ENCODE measurements around the gene SNRK. TPM values are rescaled to one million over a fixed set of nuclear protein-coding genes. Genes with fewer than 3 reads are reported as not detected.

The SNRK gene
- total and polyA plus RNA-seq, 2 of the 13 experiments (the other 11 are each of a cell fraction or from before 2014, with no cell fraction given) = 11.4 to 16.1 TPM

DNA sequence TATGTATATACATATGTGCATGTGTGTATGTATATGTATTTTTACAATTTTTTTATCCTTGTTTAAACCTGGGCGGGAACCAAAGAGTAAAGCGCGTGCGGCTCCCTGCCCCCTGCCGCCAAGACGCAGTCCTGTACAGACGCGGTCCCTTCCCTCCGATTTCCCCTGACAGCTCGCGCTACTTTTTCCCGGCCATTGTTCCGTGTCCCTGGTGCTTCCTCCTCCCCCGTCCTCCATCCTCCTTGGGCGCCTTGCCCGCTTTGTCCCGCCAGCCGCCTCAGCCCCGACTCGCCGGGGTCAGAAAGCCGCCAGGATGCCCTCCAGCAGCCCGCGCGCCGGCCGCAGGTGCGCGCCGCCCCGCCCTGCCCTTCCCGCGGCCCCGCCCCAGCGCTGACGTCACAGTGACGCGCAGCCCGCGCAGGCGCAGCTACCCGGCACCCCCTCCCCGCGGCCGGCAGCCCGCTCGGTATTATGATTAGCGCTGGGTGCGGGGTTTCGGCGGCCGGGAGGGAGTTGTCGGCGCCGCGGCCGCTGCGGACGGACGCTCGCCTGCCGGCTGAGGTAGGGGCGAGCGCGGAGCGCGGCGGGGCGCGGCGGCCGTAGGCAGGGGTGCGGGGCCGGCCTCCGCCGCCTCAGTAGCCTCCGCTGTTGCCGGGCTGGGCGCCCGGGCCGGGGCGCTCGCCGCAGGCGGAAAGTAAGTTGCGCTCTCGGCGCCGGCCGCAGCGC is at the start of gene SNRK (continued):
- TF ChIP-seq HOXA3 (CRISPR knock-in tag; IDR thresholded peaks at IDR 0.05) (0 out of 2 replicates have a peak, but pooled peaks have one; percentile 27), KDM5A (IDR thresholded peaks at IDR 0.05; ENCODE audit: borderline replicate concordance, low read length) (no peak; the same call in 1 of the 2 replicates), GTF3A (CRISPR knock-in tag; conservative IDR thresholded peaks at IDR 0.05) (no peak), GZF1 (CRISPR knock-in tag; IDR thresholded peaks at IDR 0.05) (no peak), ZNF331 (CRISPR knock-in tag; IDR thresholded peaks at IDR 0.05) (peak; percentile 24; the same call in 1 of the 2 replicates), RBFOX2 (IDR thresholded peaks at IDR 0.05; ENCODE audit: low read depth, low read length) (peak; percentile 88), SKI (IDR thresholded peaks at IDR 0.05; ENCODE audit: partially characterized antibody) (peak; percentile 32), PHF20 (CRISPR knock-in tag; IDR thresholded peaks at IDR 0.05) (peak; percentile 47), ZNF33A (CRISPR knock-in tag; IDR thresholded peaks at IDR 0.05; ENCODE audit: borderline replicate concordance) (no peak), MYC (CRISPR knock-in tag; IDR thresholded peaks at IDR 0.05; ENCODE audit: borderline replicate concordance) (0 out of 2 replicates have a peak, but pooled peaks have one; percentile 50), NR2C2 (CRISPR knock-in tag; IDR thresholded peaks at IDR 0.05; ENCODE audit: borderline replicate concordance) (0 out of 2 replicates have a peak, but pooled peaks have one; percentile 15), MAZ (IDR thresholded peaks at IDR 0.05; ENCODE audit: borderline replicate concordance, low read depth, low read length) (peak; percentile 57; the same call in 1 of the 2 replicates), MAZ (CRISPR knock-in tag; IDR thresholded peaks at IDR 0.05; ENCODE audit: low read depth) (peak; percentile 86; the same call in 1 of the 2 replicates), PAWR (CRISPR knock-in tag; IDR thresholded peaks at IDR 0.05; ENCODE audit: borderline replicate concordance) (no peak), ZNF574 (CRISPR knock-in tag; IDR thresholded peaks at IDR 0.05) (peak; percentile 40; the same call in 1 of the 2 replicates)
- TF ChIP-seq, protein P1, sequence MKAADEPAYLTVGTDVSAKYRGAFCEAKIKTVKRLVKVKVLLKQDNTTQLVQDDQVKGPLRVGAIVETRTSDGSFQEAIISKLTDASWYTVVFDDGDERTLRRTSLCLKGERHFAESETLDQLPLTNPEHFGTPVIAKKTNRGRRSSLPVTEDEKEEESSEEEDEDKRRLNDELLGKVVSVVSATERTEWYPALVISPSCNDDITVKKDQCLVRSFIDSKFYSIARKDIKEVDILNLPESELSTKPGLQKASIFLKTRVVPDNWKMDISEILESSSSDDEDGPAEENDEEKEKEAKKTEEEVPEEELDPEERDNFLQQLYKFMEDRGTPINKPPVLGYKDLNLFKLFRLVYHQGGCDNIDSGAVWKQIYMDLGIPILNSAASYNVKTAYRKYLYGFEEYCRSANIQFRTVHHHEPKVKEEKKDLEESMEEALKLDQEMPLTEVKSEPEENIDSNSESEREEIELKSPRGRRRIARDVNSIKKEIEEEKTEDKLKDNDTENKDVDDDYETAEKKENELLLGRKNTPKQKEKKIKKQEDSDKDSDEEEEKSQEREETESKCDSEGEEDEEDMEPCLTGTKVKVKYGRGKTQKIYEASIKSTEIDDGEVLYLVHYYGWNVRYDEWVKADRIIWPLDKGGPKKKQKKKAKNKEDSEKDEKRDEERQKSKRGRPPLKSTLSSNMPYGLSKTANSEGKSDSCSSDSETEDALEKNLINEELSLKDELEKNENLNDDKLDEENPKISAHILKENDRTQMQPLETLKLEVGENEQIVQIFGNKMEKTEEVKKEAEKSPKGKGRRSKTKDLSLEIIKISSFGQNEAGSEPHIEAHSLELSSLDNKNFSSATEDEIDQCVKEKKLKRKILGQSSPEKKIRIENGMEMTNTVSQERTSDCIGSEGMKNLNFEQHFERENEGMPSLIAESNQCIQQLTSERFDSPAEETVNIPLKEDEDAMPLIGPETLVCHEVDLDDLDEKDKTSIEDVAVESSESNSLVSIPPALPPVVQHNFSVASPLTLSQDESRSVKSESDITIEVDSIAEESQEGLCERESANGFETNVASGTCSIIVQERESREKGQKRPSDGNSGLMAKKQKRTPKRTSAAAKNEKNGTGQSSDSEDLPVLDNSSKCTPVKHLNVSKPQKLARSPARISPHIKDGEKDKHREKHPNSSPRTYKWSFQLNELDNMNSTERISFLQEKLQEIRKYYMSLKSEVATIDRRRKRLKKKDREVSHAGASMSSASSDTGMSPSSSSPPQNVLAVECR (CRISPR knock-in tag; IDR thresholded peaks at IDR 0.05; ENCODE audit: borderline replicate concordance) = peak; percentile 69; the same call in 1 of the 2 replicates
- TF ChIP-seq, protein P2, sequence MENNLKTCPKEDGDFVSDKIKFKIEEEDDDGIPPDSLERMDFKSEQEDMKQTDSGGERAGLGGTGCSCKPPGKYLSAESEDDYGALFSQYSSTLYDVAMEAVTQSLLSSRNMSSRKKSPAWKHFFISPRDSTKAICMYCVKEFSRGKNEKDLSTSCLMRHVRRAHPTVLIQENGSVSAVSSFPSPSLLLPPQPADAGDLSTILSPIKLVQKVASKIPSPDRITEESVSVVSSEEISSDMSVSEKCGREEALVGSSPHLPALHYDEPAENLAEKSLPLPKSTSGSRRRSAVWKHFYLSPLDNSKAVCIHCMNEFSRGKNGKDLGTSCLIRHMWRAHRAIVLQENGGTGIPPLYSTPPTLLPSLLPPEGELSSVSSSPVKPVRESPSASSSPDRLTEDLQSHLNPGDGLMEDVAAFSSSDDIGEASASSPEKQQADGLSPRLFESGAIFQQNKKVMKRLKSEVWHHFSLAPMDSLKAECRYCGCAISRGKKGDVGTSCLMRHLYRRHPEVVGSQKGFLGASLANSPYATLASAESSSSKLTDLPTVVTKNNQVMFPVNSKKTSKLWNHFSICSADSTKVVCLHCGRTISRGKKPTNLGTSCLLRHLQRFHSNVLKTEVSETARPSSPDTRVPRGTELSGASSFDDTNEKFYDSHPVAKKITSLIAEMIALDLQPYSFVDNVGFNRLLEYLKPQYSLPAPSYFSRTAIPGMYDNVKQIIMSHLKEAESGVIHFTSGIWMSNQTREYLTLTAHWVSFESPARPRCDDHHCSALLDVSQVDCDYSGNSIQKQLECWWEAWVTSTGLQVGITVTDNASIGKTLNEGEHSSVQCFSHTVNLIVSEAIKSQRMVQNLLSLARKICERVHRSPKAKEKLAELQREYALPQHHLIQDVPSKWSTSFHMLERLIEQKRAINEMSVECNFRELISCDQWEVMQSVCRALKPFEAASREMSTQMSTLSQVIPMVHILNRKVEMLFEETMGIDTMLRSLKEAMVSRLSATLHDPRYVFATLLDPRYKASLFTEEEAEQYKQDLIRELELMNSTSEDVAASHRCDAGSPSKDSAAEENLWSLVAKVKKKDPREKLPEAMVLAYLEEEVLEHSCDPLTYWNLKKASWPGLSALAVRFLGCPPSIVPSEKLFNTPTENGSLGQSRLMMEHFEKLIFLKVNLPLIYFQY (CRISPR knock-in tag; IDR thresholded peaks at IDR 0.05; ENCODE audit: borderline replicate concordance) = 0 out of 2 replicates have a peak, but pooled peaks have one; percentile 9

All from HepG2 (cell line).